HCT116 (cell line): ENCODE results near the gene SLC35B1.

Source experiments
- CEBPB ChIP-seq: IDR thresholded peaks from 2 replicates; pipeline ENCODE4 v1.6.1; 2012; ENCODE audit warnings: low read depth
- CTCF ChIP-seq, 3 experiments: fragments of 200-600 bp in 1 of 3; sonication (generic) in 1 of 3; IDR thresholded peaks in 2 of 3; conservative IDR thresholded peaks in 1 of 3; 2 replicates each; pipeline ENCODE4 v1.5.1; 2012 to 2017; ENCODE audit warnings: low read depth in 2 of 3, low read length in 2 of 3, antibody characterized with exemption in 1 of 3, borderline replicate concordance in 1 of 3, control low read depth in 1 of 3, mild to moderate bottlenecking in 1 of 3, mixed read lengths in 1 of 3, mixed run types in 1 of 3, moderate library complexity in 1 of 3; ENCODE audit not compliant: insufficient read depth in 1 of 3
- EGR1 ChIP-seq: IDR thresholded peaks from 2 replicates; pipeline ENCODE4 v1.6.1; 2012; ENCODE audit warnings: low read depth
- MAX ChIP-seq: IDR thresholded peaks from 2 replicates; pipeline ENCODE4 v1.6.1; 2012
- POLR2A ChIP-seq: IDR thresholded peaks from 2 replicates; pipeline ENCODE4 v1.7.0; 2011; ENCODE audit warnings: borderline replicate concordance; ENCODE audit not compliant: insufficient read depth, insufficient read length; ENCODE audit errors: extremely low read depth
- POLR2AphosphoS5 ChIP-seq: IDR thresholded peaks from 2 replicates; pipeline ENCODE4 v1.6.1; 2011; ENCODE audit warnings: mild to moderate bottlenecking, low read depth, low read length, moderate library complexity
- RAD21 ChIP-seq: IDR thresholded peaks from 2 replicates; pipeline ENCODE4 v1.6.1; 2012; ENCODE audit warnings: low read depth, mild to moderate bottlenecking
- REST ChIP-seq: IDR thresholded peaks from 2 replicates; pipeline ENCODE4 v1.6.1; 2012; ENCODE audit warnings: low read depth
- SP1 ChIP-seq: IDR thresholded peaks from 2 replicates; pipeline ENCODE4 v1.6.1; 2012; ENCODE audit warnings: low read depth
- ZFX ChIP-seq: fragments of 450-650 bp; IDR thresholded peaks from 2 replicates; pipeline ENCODE4 v1.6.1; 2017

DNA sequence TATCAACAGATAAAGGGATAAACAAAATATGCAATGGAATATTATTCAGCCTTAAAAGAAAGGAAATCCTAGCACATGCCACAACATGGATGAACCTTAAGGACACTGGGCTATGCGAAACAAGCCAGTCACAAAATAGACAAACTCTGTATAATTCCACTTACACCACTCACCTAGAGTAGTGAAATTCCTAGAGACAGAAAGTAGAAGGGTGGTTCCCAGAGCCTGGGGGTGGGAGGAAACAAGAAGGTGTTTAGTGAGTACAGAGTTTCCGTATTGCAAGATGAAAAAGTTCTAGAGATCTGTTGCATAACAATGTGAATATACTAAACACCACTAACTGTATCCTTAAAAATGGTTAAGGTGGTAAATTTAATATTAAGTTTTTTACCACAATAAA, 39.9 kb downstream of the SLC35B1 start:
- no peak for TF ChIP-seq ZFX
- no peak for TF ChIP-seq REST
- no peak for TF ChIP-seq CTCF (IDR thresholded peaks at IDR 0.05 in 2 of 3, conservative IDR thresholded peaks at IDR 0.05 in 1 of 3; ENCODE audit: borderline replicate concordance in 1 of 3, insufficient read depth in 1 of 3, low read depth in 2 of 3, low read length in 2 of 3)
- no peak for TF ChIP-seq POLR2A
- no peak for TF ChIP-seq RAD21
- TF ChIP-seq CEBPB: no peak
- no peak for TF ChIP-seq POLR2AphosphoS5
- no peak for TF ChIP-seq MAX
- no peak for TF ChIP-seq SP1
- TF ChIP-seq EGR1: no peak
